Panc1 (cell line): Measurements from ENCODE around the gene STARD7. TPM values are rescaled to one million over a fixed set of nuclear protein-coding genes. Genes with fewer than 3 reads are reported as not detected.

Experiments used
- ATAC-seq: fragments of 200-7000 bp; cut with Tn5 transposase; 2 replicates; pipeline ENCODE4 v1.9.1; 2020; ENCODE audit warnings: mild to moderate bottlenecking, moderate library complexity
- BruUV-seq: library from RNA; stranded (reverse); fragments of 400-500 nt; replicated peaks from 2 replicates; lab custom pipeline; 2021; lab: Mats Ljungman, UMichigan
- CTCF ChIA-PET: fragments of 300-600 bp; sonication (Branson Sonifier 250); formaldehyde crosslinking; loops from one replicate; lab custom pipeline; 2022; ENCODE audit warnings: antibody characterized with exemption; lab: Charles Lee
- POLR2A ChIA-PET: fragments of 300-600 bp; sonication (Branson Sonifier 250); formaldehyde crosslinking; loops from one replicate; lab custom pipeline; 2022; ENCODE audit warnings: antibody characterized with exemption; lab: Charles Lee
- DNase-seq: peaks from one replicate; pipeline ENCODE4 v3.0.0-alpha.2; 2010; ENCODE audit warnings: low read depth, low spot score
- H3K27ac ChIP-seq: 2 replicates; pipeline ENCODE4 v1.5.1; 2011; ENCODE audit warnings: mild to moderate bottlenecking, low read length, inconsistent platforms
- H3K27me3 ChIP-seq: fragments of 200-500 bp; sonication (Bioruptor generic); 2 replicates; pipeline ENCODE4 v1.6.0; 2014; ENCODE audit warnings: low read length, inconsistent platforms; ENCODE audit not compliant: control insufficient read depth, insufficient read depth
- H3K36me3 ChIP-seq: fragments of 200-500 bp; sonication (Bioruptor generic); 2 replicates; pipeline ENCODE4 v1.5.1; 2014; ENCODE audit warnings: inconsistent platforms, mild to moderate bottlenecking, low read length, moderate library complexity; ENCODE audit not compliant: control insufficient read depth, insufficient read depth
- H3K4me1 ChIP-seq: 2 replicates; pipeline ENCODE4 v1.5.1; 2011; ENCODE audit warnings: inconsistent platforms, mild to moderate bottlenecking, low read length, moderate library complexity; ENCODE audit not compliant: control insufficient read depth, insufficient read depth
- H3K4me3 ChIP-seq, 2 experiments: 2 replicates each; pipeline ENCODE4 v1.5.1; 2011 to 2012; ENCODE audit warnings: low read depth in 2 of 2, low read length in 2 of 2, mild to moderate bottlenecking in 2 of 2, inconsistent platforms in 1 of 2, moderate library complexity in 1 of 2
- H3K9me3 ChIP-seq: fragments of 200-500 bp; sonication (Bioruptor generic); 2 replicates; pipeline ENCODE4 v1.5.1; 2014; ENCODE audit warnings: low read depth, mild to moderate bottlenecking, inconsistent platforms, low read length, moderate library complexity; ENCODE audit not compliant: control insufficient read depth, insufficient read depth
- POLR2AphosphoS5 ChIP-seq: IDR thresholded peaks from 2 replicates; pipeline ENCODE4 v1.6.1; 2012; ENCODE audit warnings: mild to moderate bottlenecking, low read depth, low read length, moderate library complexity
- REST ChIP-seq, 2 experiments: IDR thresholded peaks; 2 replicates each; pipeline ENCODE4 v1.6.1; 2011 to 2012; ENCODE audit warnings: low read depth in 2 of 2, control low read depth in 1 of 2, low read length in 1 of 2, mild to moderate bottlenecking in 1 of 2, moderate library complexity in 1 of 2; ENCODE audit not compliant: insufficient read depth in 1 of 2
- SIN3A ChIP-seq: IDR thresholded peaks from 2 replicates; pipeline ENCODE4 v1.6.1; 2012; ENCODE audit warnings: low read depth, mild to moderate bottlenecking, low read length, moderate library complexity, borderline replicate concordance; ENCODE audit not compliant: insufficient read depth
- TCF7L2 ChIP-seq: IDR thresholded peaks from 2 replicates; pipeline ENCODE4 v1.6.1; 2011; ENCODE audit warnings: mild to moderate bottlenecking, low read depth, low read length, inconsistent platforms
- in situ Hi-C: cut with HindIII; loops from 2 replicates; pipeline ENCODE4 v1.10.0; 2016; ENCODE audit warnings: low sequenced_read_pairs, low pct_unique_long_range_greater_than_20kb
- intact Hi-C: fragments of 100-400 bp; cut with micrococcal nuclease; formaldehyde crosslinking; loops from one replicate; pipeline ENCODE4 v1.10.0; 2022; ENCODE audit not compliant: unreplicated experiment
- total RNA-seq: library from RNA; stranded (reverse); gene quantifications from one replicate; pipeline ENCODE4 v1.2.1, GENCODE V29; 2021; ENCODE audit not compliant: unreplicated experiment
- TF ChIP-seq, protein P1 (sequence below): fragments of 450-650 bp; IDR thresholded peaks from 2 replicates; pipeline ENCODE4 v1.5.1; 2017; ENCODE audit warnings: mild to moderate bottlenecking

STARD7 gene
- total RNA-seq, 1 experiment from 2014 or later, result 133 TPM

DNA sequence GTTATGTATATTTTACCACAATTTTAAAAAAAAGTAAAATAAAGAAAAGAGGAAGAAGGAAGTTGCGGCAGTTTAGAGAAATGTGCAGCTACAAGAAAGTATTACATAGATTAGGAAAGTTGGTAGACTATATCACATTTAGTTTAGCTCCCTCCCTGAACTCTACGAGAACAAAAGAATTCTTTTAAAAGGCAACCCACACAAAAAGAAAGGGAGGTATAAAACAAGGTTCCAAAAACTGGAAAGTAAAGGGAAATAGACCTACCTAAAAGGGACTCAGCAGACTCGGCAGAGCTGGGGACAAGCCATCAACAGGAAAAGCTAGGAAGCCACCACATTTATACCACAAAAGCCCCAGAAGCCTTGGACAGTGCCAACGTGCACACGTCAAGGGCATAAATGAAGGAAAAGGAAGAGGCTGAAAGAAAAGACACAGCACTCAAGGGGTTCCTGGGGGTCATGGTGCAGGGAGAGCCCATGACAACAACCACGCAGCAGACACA, 48.0 kb upstream of the STARD7 start:
- POLR2A ChIA-PET, result interaction anchor here (0.7 kb wide), 1 partner anchor 227 kb away, joined by 3 read pairs; no protein-coding TSS in a partner anchor
- Histone ChIP-seq H3K36me3 (peaks cover 10% of the 10 kb centered on the region; the same call in 1 of the 2 replicates), H3K9me3 (no peaks in the 10 kb centered on the region), H3K4me1 (peaks cover 20% of the 10 kb centered on the region), H3K27ac (no peak overlapping the region), H3K27me3 (no peaks in the 10 kb centered on the region), H3K4me3 (no peak overlapping the region)
- no TSS peak for BruUV-seq
- CTCF ChIA-PET, result interaction anchor here (0.6 kb wide), 1 partner anchor 230 kb away, joined by 7 read pairs; no protein-coding TSS in a partner anchor
- DNase-seq (no peak), ATAC-seq (no peak)
- in situ Hi-C loops (loop anchor here (25.0 kb wide), 1 partner anchor 94 kb away; no protein-coding TSS in a partner anchor), intact Hi-C loops (no loop called here)
- TF ChIP-seq SIN3A (no peak), TCF7L2 (no peak), REST (IDR thresholded peaks at IDR 0.05; ENCODE audit: insufficient read depth in 1 of 2, low read depth in 2 of 2, low read length in 1 of 2) (no peak), POLR2AphosphoS5 (no peak)
- TF ChIP-seq, protein P1, sequence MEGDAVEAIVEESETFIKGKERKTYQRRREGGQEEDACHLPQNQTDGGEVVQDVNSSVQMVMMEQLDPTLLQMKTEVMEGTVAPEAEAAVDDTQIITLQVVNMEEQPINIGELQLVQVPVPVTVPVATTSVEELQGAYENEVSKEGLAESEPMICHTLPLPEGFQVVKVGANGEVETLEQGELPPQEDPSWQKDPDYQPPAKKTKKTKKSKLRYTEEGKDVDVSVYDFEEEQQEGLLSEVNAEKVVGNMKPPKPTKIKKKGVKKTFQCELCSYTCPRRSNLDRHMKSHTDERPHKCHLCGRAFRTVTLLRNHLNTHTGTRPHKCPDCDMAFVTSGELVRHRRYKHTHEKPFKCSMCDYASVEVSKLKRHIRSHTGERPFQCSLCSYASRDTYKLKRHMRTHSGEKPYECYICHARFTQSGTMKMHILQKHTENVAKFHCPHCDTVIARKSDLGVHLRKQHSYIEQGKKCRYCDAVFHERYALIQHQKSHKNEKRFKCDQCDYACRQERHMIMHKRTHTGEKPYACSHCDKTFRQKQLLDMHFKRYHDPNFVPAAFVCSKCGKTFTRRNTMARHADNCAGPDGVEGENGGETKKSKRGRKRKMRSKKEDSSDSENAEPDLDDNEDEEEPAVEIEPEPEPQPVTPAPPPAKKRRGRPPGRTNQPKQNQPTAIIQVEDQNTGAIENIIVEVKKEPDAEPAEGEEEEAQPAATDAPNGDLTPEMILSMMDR, result no peak

- Histone ChIP-seq H3K27me3 (no peaks in the 10 kb centered on the region), H3K9me3 (no peaks in the 10 kb centered on the region), H3K27ac (no peak overlapping the region), H3K4me1 (no peaks in the 10 kb centered on the region), H3K4me3 (no peak overlapping the region), H3K36me3 (peaks cover 10% of the 10 kb centered on the region; the same call in 1 of the 2 replicates)
- POLR2A ChIA-PET, result no interaction called here
- CTCF ChIA-PET, result no interaction called here
- intact Hi-C loops (no loop called here), in situ Hi-C loops (loop anchor here (25.0 kb wide), 1 partner anchor 92 kb away; no protein-coding TSS in a partner anchor)
- DNase-seq, result no peak
- TF ChIP-seq REST (IDR thresholded peaks at IDR 0.05; ENCODE audit: insufficient read depth in 1 of 2, low read depth in 2 of 2, low read length in 1 of 2) (no peak), TCF7L2 (no peak), POLR2AphosphoS5 (no peak), SIN3A (no peak)
- TF ChIP-seq, protein P1, result no peak
- ATAC-seq, result no peak
- no TSS peak for BruUV-seq
These were observed 45.9 kb upstream of the STARD7 start for GRCh38 chr2:96254571-96254970.
